ENCODE data around the gene TRABD2A.
A peak's percentile ranks its signal among the peaks of the same experiment; 100 is the strongest.
"Not testable (repeated sequence)": the region's sequence is repeated elsewhere in the genome, so short reads cannot be mapped to it uniquely, and the experiment has no call there.

Gene TRABD2A

DNA sequence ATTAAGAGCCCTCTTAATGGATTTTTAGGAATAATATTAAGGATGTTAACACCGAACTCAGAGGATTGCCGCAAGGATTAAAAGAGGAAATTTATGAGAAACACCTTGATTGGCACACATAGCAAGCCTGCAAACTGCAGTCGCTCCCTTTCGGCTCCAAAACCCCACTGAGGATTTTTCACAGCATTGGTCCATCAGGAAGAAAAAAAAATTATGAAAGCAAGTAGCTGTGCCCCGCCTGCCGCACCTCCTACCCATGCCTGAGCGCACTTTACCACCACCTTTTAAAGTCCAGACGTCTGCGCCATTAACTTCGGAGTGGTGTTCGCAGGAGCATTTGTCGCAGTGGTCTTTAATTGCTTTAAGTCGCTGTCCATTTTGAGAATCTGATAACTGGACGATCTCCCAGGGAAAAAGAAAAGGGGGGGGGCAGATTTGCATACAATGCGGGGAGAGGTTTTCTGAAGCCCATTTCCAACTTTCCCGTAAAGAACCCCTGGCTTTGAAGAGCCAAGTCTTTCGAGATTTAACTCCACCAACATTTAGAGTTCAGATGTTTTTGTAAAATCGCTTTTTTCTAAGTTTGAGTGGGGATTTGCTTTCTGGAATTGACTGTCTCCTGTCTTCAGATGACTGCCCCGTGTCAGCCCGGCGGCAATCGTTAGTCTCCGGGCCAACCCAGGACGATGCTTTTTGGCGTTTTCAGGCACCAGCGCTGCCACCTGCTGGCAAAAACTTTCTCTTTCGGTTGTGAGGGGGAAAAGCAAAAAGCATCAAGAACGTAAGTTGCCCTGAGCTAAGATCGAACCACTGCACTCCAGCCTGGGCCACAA is 913 bp upstream of the TRABD2A start:
- peak; percentile 68 to 73 for DNase-seq
- TF ChIP-seq POLR2A (IDR thresholded peaks at IDR 0.05; ENCODE audit: low read length) (no peak), GATA1 (IDR thresholded peaks at IDR 0.05; ENCODE audit: low read depth, low read length) (no peak)

DNA sequence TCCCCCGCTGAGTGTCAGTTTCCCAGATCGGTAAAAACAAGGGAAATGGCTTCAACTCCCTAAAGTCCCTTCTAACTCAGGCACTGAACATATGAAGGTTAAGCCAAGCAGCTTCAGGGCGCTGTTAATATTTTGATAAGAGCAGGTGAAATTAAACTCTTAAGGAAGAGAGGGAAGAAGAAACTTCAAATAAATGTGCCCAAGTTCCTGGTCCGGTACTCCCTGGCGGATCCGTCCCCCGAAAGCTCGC is 564 bp downstream of the TRABD2A start:
- TF ChIP-seq POLR2A (IDR thresholded peaks at IDR 0.05; ENCODE audit: low read length): no peak
- no peak for TF ChIP-seq GATA1 (IDR thresholded peaks at IDR 0.05; ENCODE audit: low read depth, low read length)
- no peak for DNase-seq

DNA sequence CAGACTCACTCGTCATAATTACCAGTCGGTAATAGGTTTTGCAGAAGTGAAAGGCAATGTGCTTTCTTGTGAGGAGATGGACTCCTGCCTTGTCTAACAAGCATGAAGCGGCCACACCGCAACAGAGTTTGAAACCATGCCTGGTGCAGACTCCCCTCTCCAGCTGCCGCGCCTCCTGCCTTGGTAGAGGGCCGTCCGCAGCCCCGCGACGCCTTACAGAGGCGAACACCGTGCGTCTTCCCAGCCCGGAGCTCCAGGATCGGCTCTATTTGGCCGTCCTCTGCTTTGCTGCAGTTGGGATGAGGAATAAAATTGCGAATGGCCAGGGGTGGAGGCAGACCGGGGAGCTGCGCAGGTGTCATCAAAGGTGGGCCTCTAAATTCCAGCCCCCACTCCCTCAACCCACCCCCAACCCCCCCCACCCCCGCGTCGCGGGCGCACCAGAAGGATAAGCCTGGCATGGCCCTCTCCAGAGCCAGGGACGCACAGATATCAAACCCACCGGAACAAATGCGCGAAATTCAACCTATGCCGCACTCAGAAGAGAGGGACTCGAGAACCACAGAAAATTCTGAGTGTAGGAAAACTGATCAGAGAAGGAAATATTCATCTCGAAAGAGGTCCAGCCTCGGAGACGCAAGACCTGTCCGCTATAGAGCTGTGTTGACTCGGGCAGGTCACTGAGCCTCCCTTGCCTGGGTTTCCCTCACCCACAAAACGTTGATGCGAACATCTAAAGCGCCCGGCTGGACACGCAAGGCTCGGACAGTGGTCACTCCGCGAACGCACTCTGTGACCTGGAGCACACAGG is 1.1 kb downstream of the TRABD2A start:
- TF ChIP-seq GATA1 (IDR thresholded peaks at IDR 0.05; ENCODE audit: low read depth, low read length) (no peak), POLR2A (IDR thresholded peaks at IDR 0.05; ENCODE audit: low read length) (no peak)
- DNase-seq: no peak

DNA sequence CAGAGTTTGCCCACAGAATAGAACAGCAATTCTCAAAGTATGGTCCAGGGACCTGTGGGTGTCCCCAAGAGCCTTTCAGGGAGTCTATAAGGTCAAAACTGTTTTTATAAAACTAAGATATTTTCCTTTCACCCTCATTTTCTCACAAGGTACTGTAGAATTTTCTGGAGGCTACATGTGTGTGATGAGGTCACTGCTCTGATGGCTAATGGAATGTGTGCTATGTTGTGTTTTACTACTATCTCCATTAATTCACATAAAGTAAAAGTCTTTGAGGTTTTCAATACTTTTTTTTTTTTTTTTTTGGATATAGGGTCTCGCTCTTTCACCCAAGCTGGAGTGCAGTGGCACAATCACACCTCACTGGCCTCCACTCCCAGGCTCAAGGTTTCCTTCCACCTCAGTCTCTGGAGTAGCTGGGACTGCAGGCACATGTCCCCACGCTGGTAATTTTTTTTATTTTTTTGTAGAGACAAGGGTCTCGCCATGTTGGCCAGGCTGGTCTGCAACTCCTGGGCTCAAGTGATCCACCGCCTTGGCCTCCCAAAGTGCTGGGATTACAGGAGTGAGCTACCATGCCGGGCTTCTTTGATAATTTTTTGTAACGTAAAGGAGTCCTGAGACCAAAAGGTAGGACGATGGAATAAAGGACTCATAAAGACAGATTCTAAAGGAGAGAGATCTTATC is 1.8 kb downstream of the TRABD2A start:
- no peak for TF ChIP-seq GATA1 (IDR thresholded peaks at IDR 0.05; ENCODE audit: low read depth, low read length)
- TF ChIP-seq POLR2A (IDR thresholded peaks at IDR 0.05; ENCODE audit: low read length): no peak
- no peak for DNase-seq

DNA sequence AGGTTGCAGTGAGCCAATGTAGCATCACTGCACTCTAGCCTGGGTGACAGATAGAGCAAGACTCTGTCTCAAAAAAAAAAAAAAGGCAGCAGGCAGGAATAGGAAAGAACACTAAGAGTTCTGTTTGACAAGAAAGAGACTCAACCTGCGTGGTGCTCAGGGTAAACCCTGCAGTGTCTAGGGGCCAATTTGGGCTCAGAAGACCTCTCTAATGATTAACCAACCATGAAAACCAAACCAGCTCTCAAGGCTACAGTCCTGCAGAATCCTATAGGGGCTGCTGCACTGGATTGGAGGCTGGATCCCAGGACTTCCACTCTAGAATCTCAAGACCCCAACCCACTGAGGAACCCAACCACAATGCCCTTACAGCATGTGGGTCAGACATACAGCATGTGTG is 2.4 kb downstream of the TRABD2A start:
- TF ChIP-seq POLR2A (IDR thresholded peaks at IDR 0.05; ENCODE audit: low read length) (no peak), GATA1 (IDR thresholded peaks at IDR 0.05; ENCODE audit: low read depth, low read length) (no peak)
- DNase-seq: no peak

DNA sequence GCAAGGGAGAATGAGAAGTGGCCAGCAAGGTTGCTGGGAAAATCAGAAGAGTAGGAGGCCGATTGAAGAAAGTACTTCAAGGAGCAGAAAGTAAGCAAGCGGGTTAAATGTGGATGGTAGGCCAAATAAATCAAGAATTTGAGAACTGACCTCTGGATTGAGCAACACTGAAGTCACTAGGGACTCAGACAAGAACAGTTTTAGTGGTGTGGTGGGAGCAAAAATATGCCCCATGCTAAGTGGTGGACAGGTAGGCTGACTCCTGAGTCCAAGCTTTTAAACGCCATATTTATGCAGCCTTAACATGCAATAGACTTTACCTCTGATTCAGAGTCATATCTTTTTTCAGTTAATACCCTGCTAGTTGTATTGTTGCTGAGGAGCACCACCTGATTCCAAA is 4.5 kb downstream of the TRABD2A start:
- no peak for DNase-seq

DNA sequence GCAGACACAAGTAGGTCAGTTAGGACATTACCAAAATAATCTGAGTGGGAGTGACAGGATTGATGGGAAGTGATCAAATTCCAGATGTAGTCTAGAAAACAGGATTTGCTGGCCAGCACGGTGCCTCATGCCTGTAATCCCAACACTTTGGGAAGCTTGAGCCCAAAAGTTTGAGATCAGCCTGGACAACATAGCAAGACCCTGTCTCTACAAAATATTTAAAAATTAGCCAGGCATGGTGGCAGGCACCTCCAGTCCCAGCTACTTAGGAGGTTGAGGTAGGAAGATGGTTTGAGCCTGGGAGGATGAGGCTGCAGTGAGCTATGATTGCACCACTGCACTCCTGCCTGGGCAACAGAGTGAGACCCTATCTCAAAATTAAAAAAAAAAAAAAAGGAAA is 5.3 kb downstream of the TRABD2A start:
- not testable (repeated sequence) for DNase-seq

More for the DNA sequence above, 4.5 kb downstream of the TRABD2A start:
- TF ChIP-seq POLR2A (IDR thresholded peaks at IDR 0.05; ENCODE audit: low read length) (no peak), GATA1 (IDR thresholded peaks at IDR 0.05; ENCODE audit: low read depth, low read length) (no peak)

DNA sequence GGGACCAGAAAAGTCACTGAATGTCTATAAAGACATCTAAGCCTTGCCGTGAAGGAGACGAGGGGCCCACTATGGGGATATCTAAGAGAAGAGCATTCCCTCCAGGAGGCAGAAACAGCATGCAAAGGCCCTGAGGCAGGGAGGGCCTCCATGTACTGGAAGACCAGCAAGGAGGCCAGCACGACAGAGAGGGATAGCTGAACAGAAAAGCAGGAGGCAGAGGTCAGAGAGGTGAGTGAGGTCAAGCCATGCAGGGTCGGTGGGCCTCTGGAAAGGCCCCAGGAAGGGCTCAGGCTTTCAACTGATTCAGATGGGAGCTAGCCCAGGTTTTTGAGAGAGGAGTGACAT is 5.7 kb downstream of the TRABD2A start:
- DNase-seq: no peak
- TF ChIP-seq POLR2A (IDR thresholded peaks at IDR 0.05; ENCODE audit: low read length) (no peak), GATA1 (IDR thresholded peaks at IDR 0.05; ENCODE audit: low read depth, low read length) (no peak)

DNA sequence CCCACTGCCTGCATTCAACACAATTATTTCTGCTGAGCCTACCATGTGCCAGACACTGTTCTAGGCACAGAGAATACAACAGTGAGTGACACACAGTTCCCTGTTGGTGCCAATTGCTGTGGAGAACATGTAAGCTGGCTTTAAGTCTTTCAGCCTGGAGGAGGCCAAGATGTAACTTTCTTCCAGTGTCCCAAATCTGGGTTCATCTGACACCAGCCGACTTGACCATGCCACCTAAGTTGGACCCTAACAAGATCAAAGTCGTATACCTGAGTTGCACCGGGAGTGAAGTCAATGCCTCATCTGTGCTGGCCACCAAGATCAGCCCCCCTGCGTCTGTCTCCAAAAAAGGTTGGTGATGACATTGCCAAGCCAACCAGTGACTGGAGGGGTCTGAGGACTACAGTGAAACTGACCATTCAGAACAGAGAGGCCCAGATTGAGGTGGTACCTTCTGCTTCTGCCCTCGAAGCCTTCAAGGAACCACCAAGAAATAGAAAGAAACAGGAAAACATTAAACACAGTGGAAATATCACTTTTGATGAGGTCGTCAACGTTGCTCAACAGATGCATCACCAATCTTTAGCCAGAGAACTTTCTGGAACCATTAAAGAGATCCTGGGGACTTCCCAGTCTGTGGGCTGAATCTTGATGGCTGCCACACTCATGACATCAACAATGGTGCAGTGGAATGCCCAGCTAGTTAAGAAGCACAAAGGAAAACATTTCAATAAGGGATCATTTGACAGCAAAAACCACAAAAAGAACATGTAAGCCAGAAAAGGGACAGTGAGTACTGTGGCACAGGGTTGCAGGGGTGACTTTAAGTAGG is 6.3 kb downstream of the TRABD2A start:
- DNase-seq: no peak
- no peak for TF ChIP-seq GATA1 (IDR thresholded peaks at IDR 0.05; ENCODE audit: low read depth, low read length)
- no peak for TF ChIP-seq POLR2A (IDR thresholded peaks at IDR 0.05; ENCODE audit: low read length)

DNA sequence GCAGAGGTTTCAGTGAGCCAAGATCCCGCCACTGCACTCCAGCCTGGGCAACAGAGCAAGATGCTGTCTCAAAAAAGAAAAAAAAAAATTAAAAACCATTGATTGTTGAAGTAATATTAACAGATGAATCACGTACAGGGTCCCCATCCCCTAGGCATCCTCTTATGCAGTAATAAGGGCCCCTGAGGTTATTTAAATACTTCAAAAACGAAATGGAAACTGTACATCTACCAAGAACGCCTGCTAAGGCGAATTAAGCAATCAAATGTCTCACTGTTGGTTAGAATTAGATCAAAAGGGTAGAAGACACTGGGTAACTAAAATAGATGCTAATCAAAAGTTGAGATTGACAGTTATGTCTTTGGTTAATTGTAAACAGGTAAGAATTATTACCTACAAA is 7.5 kb downstream of the TRABD2A start:
- no peak for TF ChIP-seq GATA1 (IDR thresholded peaks at IDR 0.05; ENCODE audit: low read depth, low read length)
- no peak for TF ChIP-seq POLR2A (IDR thresholded peaks at IDR 0.05; ENCODE audit: low read length)
- no peak for DNase-seq

DNA sequence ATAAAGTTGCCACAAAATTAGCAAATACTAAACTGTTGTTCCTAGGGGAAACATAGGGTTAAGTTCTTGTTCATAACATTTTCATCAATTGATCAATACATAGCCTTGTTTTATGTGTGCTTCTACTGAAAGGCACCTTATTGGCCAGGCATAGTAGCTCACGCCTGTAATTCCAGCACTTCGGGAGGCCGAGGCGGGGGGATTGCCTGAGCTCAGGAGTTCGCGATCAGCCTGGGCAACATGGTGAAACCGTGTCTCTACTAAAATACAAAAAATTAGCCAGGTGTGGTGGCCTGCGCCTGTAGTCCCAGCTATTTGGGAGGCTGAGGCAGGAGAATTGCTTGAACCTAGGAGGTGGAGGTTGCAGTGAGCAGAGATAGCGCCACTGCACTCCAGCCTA is 8.2 kb downstream of the TRABD2A start:
- not testable (repeated sequence) for DNase-seq

DNA sequence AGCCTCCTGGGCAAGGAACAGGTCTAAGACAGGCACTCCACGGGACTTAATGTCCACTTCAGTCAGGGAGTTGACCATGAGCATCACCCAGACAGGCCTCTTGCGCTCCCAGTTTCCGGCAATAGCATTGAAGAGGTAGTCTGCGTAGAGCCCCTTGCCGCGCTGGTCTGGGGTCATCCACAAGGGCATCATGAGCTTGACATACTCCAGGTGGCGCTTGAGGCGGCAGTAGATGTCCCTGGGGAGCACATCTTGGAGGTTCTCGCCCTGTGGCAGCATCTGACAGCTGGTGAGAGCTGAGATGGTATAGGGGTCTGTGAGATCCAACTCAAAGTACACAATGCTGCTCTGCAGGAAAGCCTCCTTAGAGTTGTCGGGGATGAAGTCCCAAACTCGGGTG is 10.6 kb downstream of the TRABD2A start:
- no peak for TF ChIP-seq POLR2A (IDR thresholded peaks at IDR 0.05; ENCODE audit: low read length)
- TF ChIP-seq GATA1 (IDR thresholded peaks at IDR 0.05; ENCODE audit: low read depth, low read length): no peak
- no peak for DNase-seq

DNA sequence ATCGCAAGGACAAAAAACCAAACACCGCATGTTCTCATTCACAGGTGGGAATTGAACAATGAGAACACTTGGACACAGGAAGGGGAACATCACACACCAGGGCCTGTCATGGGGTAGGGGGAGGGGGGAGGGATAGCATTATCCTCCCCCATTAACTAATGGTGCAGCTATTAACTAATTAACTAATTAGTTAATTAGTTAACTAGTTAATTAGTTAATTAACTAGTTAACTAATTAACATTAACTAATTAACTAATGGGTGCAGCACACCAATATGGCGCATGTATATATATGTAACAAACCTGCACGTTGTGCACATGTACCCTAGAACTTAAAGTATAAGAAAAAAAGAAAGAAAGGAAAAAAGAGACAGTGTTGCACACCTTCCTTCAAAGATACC is 12.6 kb downstream of the TRABD2A start:
- DNase-seq: not testable (repeated sequence)

DNA sequence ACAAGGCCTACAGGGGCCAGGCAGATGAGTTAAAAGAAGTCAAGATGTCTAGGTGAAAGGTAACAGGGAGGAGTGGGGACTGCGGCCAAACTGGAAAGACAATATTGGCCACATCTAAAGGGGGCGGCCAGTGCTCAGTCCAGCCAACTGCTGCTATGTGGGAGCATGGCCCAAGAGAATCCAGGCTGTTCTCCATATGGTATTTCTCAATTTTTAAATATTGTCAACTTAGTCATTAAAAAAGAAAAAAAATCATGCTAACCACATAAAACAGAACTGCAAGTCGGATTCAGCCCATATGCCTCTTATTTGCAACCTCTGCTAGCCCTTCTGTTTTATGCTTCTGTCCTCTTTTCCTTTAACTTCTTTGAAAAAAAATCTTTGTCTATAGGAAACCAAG is 14.8 kb downstream of the TRABD2A start:
- DNase-seq: no peak
- TF ChIP-seq GATA1 (IDR thresholded peaks at IDR 0.05; ENCODE audit: low read depth, low read length) (no peak), POLR2A (IDR thresholded peaks at IDR 0.05; ENCODE audit: low read length) (no peak)
